ENCODE results near the gene MTARC1. TPM values are rescaled to one million over a fixed set of nuclear protein-coding genes. Genes with fewer than 3 reads are reported as not detected.

MTARC1 gene
- total and polyA plus RNA-seq, 7 donors = 5.3 to 31.4 (median 11.2) TPM

DNA sequence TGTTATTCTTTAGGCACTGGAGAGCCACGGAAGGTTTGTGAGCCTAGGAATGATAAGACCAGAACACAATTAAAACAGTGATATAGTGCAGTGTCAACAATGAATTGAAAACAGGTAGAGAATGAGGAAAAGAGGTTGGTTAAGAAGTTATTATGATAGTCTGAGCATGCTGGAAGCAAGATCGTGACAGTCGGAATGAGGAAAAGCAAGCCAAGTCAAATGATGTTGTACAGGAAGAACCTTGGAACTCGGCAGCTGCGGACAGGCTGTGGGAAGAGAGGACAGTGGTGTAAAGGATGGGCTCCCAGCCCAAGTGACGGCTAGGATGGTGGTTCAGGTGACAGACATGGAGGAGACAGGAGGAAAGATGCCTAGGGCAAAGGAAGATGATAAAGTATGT lies 25.6 kb downstream of the MTARC1 start:
- Histone ChIP-seq H3K4me3 (no peak overlapping the region), H3K9me3 (no peaks in the 10 kb centered on the region), H3K27ac (no peak overlapping the region), H3K27me3 (no peaks in the 10 kb centered on the region), H3K36me3 (no peaks in the 10 kb centered on the region), H3K4me1 (peaks cover 0 to 85% (median 81%) of the 10 kb centered on the region in 4 donors)
- DNase-seq = no peak
- WGBS, 2 donors = 67 to 68% methylated on average over 6 of the region's 6 CpGs
- TF ChIP-seq, protein P1, sequence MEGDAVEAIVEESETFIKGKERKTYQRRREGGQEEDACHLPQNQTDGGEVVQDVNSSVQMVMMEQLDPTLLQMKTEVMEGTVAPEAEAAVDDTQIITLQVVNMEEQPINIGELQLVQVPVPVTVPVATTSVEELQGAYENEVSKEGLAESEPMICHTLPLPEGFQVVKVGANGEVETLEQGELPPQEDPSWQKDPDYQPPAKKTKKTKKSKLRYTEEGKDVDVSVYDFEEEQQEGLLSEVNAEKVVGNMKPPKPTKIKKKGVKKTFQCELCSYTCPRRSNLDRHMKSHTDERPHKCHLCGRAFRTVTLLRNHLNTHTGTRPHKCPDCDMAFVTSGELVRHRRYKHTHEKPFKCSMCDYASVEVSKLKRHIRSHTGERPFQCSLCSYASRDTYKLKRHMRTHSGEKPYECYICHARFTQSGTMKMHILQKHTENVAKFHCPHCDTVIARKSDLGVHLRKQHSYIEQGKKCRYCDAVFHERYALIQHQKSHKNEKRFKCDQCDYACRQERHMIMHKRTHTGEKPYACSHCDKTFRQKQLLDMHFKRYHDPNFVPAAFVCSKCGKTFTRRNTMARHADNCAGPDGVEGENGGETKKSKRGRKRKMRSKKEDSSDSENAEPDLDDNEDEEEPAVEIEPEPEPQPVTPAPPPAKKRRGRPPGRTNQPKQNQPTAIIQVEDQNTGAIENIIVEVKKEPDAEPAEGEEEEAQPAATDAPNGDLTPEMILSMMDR (IDR thresholded peaks at IDR 0.05) = no peak
- TF ChIP-seq POLR2A (IDR thresholded peaks at IDR 0.05) (no peak), POLR2AphosphoS5 (IDR thresholded peaks at IDR 0.05) (peak in 2 of 4 donors; percentile 37 to 44)
- intact Hi-C loops (cut with DNase I) = loop anchor here (5.0 to 10.0 kb wide), 4 partner anchors 390 to 1642 kb away; no protein-coding TSS in a partner anchor

DNA sequence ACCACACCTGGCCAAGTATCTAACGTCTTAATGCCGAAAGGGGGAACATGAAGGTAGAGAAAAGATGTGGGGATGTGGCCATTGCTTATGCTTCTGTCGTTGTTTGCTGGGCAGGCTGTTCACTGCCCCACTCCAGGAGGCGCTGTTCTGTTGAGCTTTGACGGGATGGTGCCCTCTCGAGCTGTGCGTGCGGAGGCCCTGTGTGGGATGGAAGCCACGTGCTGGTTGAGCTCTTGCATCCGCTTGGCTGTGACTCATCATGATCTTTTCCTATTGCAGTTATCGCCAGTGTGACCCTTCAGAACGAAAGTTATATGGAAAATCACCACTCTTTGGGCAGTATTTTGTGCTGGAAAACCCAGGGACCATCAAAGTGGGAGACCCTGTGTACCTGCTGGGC lies 26.3 kb downstream of the MTARC1 start:
- H3K36me3 ChIP-seq = no peaks in the 10 kb centered on the region
- H3K4me3 ChIP-seq = no peak overlapping the region
- H3K9me3 ChIP-seq = no peaks in the 10 kb centered on the region
- no peaks in the 10 kb centered on the region for H3K27me3 ChIP-seq
- 82 to 92% methylated on average over 12 of the region's 12 CpGs for WGBS, 2 donors
- peaks cover 0 to 87% (median 83%) of the 10 kb centered on the region in 4 donors for H3K4me1 ChIP-seq
- DNase-seq = no peak
- no peak overlapping the region for H3K27ac ChIP-seq
- intact Hi-C loops (cut with DNase I) = loop anchor here (5.0 to 10.0 kb wide), 4 partner anchors 389 to 1642 kb away; no protein-coding TSS in a partner anchor
- TF ChIP-seq POLR2AphosphoS5 (IDR thresholded peaks at IDR 0.05) (no peak), EP300 (IDR thresholded peaks at IDR 0.05) (no peak), POLR2A (IDR thresholded peaks at IDR 0.05) (no peak)
- TF ChIP-seq, protein P1 (IDR thresholded peaks at IDR 0.05) = no peak

DNA sequence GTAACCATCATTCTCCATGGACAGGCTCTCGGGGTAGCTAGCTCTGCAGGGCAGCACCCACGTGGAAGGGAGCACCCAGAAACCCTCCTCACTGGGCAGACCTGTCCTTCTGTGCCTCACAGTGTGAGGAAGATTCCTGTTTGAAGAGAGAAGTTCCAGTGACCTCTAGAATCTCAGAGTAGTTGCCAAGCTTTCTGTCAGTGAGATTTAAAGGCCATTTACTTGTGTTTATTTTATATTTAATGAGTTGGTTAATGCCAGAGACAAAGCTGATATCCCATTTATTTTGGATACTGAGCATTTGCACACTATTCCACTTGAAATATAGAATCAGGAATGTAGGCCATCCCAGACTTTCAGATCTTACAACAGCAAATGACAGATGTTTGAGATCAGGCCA lies 28.7 kb downstream of the MTARC1 start:
- no peak overlapping the region for H3K4me3 ChIP-seq
- intact Hi-C loops (cut with DNase I) = loop anchor here (5.0 to 10.0 kb wide), 4 partner anchors 217 to 1639 kb away; no protein-coding TSS in a partner anchor
- no peaks in the 10 kb centered on the region for H3K9me3 ChIP-seq
- DNase-seq = no peak
- peak overlapping the region in 3 of 4 donors; percentile 81 to 88 (median 87) for H3K27ac ChIP-seq
- H3K27me3 ChIP-seq = no peaks in the 10 kb centered on the region
- peaks cover 0 to 83% (median 81%) of the 10 kb centered on the region in 4 donors for H3K4me1 ChIP-seq
- TF ChIP-seq EP300 (IDR thresholded peaks at IDR 0.05) (peak in 1 of 4 donors; percentile 46), POLR2A (IDR thresholded peaks at IDR 0.05) (no peak), POLR2AphosphoS5 (IDR thresholded peaks at IDR 0.05) (peak in 3 of 4 donors; percentile 24 to 75 (median 64))
- TF ChIP-seq, protein P1 (IDR thresholded peaks at IDR 0.05) = no peak
- WGBS, 2 donors = 75 to 84% methylated on average over 2 of the region's 2 CpGs
- H3K36me3 ChIP-seq = no peaks in the 10 kb centered on the region

DNA sequence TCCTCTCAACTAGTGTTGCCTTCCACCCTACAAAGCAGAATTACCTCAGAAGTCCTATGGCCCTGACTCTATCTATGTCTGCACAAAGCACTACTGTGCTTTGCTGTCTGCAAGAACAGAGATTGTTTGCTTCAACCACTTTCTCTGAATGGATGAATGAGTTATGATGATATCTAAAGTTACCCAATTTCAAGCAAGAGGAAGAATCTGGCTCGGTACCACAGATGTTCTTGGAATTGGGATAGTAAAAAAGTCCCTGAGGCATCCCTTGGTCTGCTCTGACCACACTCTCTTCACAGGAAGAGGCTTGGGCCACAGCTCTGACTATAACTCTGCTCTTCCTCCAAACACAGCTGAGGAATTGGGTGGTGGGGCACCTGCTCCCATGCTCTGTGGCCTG lies 31.2 kb downstream of the MTARC1 start:
- Histone ChIP-seq H3K36me3 (no peaks in the 10 kb centered on the region), H3K4me3 (no peak overlapping the region), H3K27ac (peak overlapping the region; percentile 73 to 88 (median 84)), H3K9me3 (no peaks in the 10 kb centered on the region), H3K4me1 (peaks cover 0 to 66% (median 65%) of the 10 kb centered on the region in 4 donors), H3K27me3 (no peaks in the 10 kb centered on the region)
- TF ChIP-seq POLR2AphosphoS5 (IDR thresholded peaks at IDR 0.05) = peak; percentile 57 to 82 (median 70)
- TF ChIP-seq, protein P1 (IDR thresholded peaks at IDR 0.05) = no peak
- peak in 2 of 4 donors; percentile 2 to 49 for TF ChIP-seq EP300 (IDR thresholded peaks at IDR 0.05)
- intact Hi-C loops (cut with DNase I) = loop anchor here (5.0 to 10.0 kb wide), 4 partner anchors 214 to 1637 kb away; no protein-coding TSS in a partner anchor
- DNase-seq = peak; percentile 86
- 58 to 88% methylated on average over 1 of the region's 1 CpG for WGBS, 2 donors
